GM03348 (cell line): ENCODE data around the gene ZNF670.
"Not testable (repeated sequence)": the region's sequence is repeated elsewhere in the genome, so short reads cannot be mapped to it uniquely, and the experiment has no call there.

Experiments
- DNase-seq: peaks from one replicate; pipeline ENCODE4 v3.0.0; 2012; ENCODE audit warnings: low spot score

The ZNF670 gene

DNA sequence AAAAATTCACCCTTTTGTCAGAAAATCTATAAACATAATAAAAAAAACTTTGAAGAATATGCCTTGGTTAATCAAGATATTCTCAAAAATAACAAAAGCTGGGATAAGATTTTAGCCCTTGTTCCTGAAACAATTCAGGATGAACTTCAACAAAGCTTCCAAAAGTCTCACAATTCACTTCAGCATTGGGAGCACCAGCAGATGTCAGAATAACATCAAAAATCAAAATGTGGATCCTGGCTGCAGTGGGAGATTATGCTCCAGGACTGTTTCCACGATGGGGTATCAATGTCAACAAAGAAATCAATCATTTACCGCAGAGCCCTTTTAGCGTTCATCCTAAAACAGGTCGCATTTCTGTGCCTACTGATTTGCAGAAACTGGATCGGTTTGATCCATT, 35.2 kb downstream of the ZNF670 start:
- no peak for DNase-seq

DNA sequence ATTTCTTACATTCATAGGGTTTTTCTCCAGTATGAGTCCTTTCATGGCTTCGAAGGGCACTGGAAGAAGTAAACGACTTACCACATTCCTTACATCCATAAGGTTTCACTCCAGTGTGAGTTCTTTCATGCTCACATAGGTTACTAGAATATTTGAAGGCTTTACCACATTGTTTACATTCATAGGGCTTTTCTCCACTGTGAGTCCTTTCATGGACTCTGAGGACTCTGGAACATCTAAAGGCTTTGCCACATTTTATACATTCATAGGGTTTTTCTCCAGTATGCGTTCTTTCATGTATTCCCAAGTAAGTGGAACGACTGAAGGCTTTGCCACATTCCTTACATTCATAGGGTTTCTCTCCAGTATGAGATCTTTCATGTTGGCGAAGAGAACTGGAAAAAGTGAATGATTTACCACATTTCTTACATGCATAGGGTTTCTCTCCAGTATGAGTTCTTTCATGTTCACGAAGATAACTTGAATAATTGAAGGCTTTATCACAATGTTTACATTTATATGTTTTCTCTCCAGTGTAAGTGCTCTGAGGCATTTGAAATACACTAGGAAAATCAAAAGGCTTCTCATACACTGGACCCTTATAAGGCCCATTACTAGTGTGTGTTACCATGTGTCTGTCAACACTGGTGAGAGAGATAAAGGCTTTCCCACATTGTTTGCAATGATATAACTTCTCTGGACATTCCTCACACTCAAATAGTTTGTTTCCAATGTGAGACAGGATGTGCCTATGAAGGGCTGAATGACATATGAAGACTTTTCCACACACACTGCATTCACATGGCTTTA, 40.9 kb downstream of the ZNF670 start:
- no peak for DNase-seq

DNA sequence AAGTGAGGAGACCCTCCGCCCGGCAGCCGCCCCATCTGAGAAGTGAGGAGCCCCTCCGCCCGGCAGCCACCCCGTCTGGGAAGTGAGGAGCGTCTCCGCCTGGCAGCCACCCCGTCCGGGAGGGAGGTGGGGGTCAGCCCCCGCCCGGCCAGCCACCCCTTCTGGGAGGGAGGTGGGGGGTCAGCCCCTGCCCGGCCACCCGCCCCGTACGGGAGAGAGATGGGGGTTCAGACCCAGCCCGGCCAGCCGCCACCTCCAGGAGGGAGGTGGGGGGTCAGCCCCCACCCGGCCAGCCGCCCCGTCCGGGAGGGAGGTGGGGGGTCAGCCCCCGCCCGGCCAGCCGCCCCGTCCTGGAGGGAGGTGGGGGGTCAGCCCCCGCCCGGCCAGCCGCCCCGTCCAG, 46.3 kb downstream of the ZNF670 start:
- not testable (repeated sequence) for DNase-seq
